Measurements from ENCODE around the gene RFTN1.

RFTN1 gene

GRCh38 chr3:16447135-16447534 lies 66.4 kb downstream of the RFTN1 start:
- in situ Hi-C loops (cut with HindIII; ENCODE audit: low sequenced_read_pairs): no loop called here

- in situ Hi-C loops (cut with HindIII; ENCODE audit: low sequenced_read_pairs): loop anchor here (5.0 kb wide), 1 partner anchor 98 kb away; no protein-coding TSS in a partner anchor
Measured at GRCh38 chr3:16444344-16444743, 69.2 kb downstream of the RFTN1 start.

- in situ Hi-C loops (cut with HindIII; ENCODE audit: low sequenced_read_pairs): loop anchor here (5.0 kb wide), 1 partner anchor 100 kb away; no protein-coding TSS in a partner anchor
Measured at GRCh38 chr3:16442730-16443129, 70.8 kb downstream of the RFTN1 start.

- in situ Hi-C loops (cut with HindIII; ENCODE audit: low sequenced_read_pairs): loop anchor here (5.0 kb wide), 1 partner anchor 101 kb away; no protein-coding TSS in a partner anchor
Measured at GRCh38 chr3:16441371-16441875, 72.1 kb downstream of the RFTN1 start.

GRCh38 chr3:16439848-16440708 lies 73.4 kb downstream of the RFTN1 start:
- in situ Hi-C loops (cut with HindIII; ENCODE audit: low sequenced_read_pairs): loop anchor here (5.0 kb wide), 1 partner anchor 102 kb away; no protein-coding TSS in a partner anchor

- in situ Hi-C loops (cut with HindIII; ENCODE audit: low sequenced_read_pairs): no loop called here
Measured at GRCh38 chr3:16439163-16439847, 74.2 kb downstream of the RFTN1 start.

- in situ Hi-C loops (cut with HindIII; ENCODE audit: low sequenced_read_pairs): no loop called here
Measured at GRCh38 chr3:16437640-16438039, 75.9 kb downstream of the RFTN1 start.

- in situ Hi-C loops (cut with HindIII; ENCODE audit: low sequenced_read_pairs): no loop called here
Measured at GRCh38 chr3:16433701-16434151, 79.8 kb downstream of the RFTN1 start.

- in situ Hi-C loops (cut with HindIII; ENCODE audit: low sequenced_read_pairs): no loop called here
Measured at GRCh38 chr3:16432714-16433113, 80.8 kb downstream of the RFTN1 start.

GRCh38 chr3:16430717-16431630 lies 82.5 kb downstream of the RFTN1 start:
- in situ Hi-C loops (cut with HindIII; ENCODE audit: low sequenced_read_pairs): no loop called here

GRCh38 chr3:16429086-16429485 lies 84.4 kb downstream of the RFTN1 start:
- in situ Hi-C loops (cut with HindIII; ENCODE audit: low sequenced_read_pairs): no loop called here

GRCh38 chr3:16428612-16429011 lies 84.9 kb downstream of the RFTN1 start:
- in situ Hi-C loops (cut with HindIII; ENCODE audit: low sequenced_read_pairs): no loop called here

- in situ Hi-C loops (cut with HindIII; ENCODE audit: low sequenced_read_pairs): no loop called here
Measured at GRCh38 chr3:16427103-16427965, 86.2 kb downstream of the RFTN1 start.

- in situ Hi-C loops (cut with HindIII; ENCODE audit: low sequenced_read_pairs): no loop called here
Measured at GRCh38 chr3:16426665-16427064, 86.8 kb downstream of the RFTN1 start.

GRCh38 chr3:16426029-16426400 lies 87.5 kb downstream of the RFTN1 start:
- in situ Hi-C loops (cut with HindIII; ENCODE audit: low sequenced_read_pairs): no loop called here

GRCh38 chr3:16425398-16426028 lies 88.0 kb downstream of the RFTN1 start:
- in situ Hi-C loops (cut with HindIII; ENCODE audit: low sequenced_read_pairs): no loop called here

- in situ Hi-C loops (cut with HindIII; ENCODE audit: low sequenced_read_pairs): loop anchor here (5.0 kb wide), 1 partner anchor 83 kb away; no protein-coding TSS in a partner anchor
Measured at GRCh38 chr3:16423947-16424673, 89.4 kb downstream of the RFTN1 start.

- in situ Hi-C loops (cut with HindIII; ENCODE audit: low sequenced_read_pairs): loop anchor here (5.0 kb wide), 1 partner anchor 84 kb away; no protein-coding TSS in a partner anchor
Measured at GRCh38 chr3:16423298-16423697, 90.2 kb downstream of the RFTN1 start.

Measured in endothelial cell of hepatic sinusoid (primary cell).